Activated CD4-positive, alpha-beta T cell treated with anti-CD3 and anti-CD28 coated beads, Interleukin-2, amount 50 U/mL, for 24 hours (primary cell): ENCODE measurements around the gene ZBED4.
"Not testable (repeated sequence)": the region's sequence is repeated elsewhere in the genome, so short reads cannot be mapped to it uniquely, and the experiment has no call there.

ENCODE experiments used
- DNase-seq, 2 donors: peaks; one replicate each; pipeline ENCODE4 v3.0.0-alpha.2; 2020; ENCODE audit warnings: low read depth in 1 of 2, low spot score in 1 of 2

The ZBED4 gene

GRCh38 chr22:49850959-49851802 is 2.5 kb upstream of the ZBED4 start:
- no peak for DNase-seq

DNA sequence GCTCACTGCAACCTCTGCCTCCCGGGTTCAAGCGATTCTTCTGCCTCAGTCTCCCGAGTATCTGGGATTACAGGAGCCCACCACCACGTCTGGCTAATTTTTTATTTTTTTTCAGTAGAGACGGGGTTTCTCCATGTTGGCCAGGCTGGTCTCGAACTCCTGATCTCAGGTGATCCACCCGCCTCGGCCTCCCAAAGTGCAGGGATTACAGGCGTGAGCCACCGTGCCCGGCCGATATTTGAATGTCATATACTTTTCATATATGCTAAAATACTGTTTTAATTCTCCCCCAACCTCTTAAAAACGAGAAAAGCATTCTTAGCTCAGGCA is 1.1 kb upstream of the ZBED4 start:
- not testable (repeated sequence) for DNase-seq

- no peak for DNase-seq
Observed at GRCh38 chr22:49853981-49854831, 562 bp downstream of the ZBED4 start.

GRCh38 chr22:49855251-49855911 is 1.7 kb downstream of the ZBED4 start:
- DNase-seq = no peak

DNA sequence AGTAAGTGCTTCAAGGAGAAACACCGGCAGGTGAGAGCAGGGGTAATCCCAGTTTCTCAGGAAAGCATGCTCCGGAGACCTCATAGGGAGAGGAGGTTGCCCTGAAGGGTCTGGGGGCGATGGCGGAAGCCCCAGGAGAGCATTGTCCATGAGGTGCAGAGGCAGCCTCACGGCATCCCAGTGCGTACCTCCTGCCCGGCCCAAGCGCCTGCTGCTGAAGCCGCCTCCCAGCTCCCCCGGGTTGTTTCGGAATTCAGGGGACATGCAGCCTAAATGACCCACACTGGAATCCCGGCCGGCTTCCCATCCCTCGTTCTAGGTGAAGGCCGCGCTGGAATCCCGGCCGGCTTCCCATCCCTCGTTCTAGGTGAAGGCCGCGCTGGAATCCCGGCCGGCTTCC is 2.7 kb downstream of the ZBED4 start:
- no peak for DNase-seq

DNA sequence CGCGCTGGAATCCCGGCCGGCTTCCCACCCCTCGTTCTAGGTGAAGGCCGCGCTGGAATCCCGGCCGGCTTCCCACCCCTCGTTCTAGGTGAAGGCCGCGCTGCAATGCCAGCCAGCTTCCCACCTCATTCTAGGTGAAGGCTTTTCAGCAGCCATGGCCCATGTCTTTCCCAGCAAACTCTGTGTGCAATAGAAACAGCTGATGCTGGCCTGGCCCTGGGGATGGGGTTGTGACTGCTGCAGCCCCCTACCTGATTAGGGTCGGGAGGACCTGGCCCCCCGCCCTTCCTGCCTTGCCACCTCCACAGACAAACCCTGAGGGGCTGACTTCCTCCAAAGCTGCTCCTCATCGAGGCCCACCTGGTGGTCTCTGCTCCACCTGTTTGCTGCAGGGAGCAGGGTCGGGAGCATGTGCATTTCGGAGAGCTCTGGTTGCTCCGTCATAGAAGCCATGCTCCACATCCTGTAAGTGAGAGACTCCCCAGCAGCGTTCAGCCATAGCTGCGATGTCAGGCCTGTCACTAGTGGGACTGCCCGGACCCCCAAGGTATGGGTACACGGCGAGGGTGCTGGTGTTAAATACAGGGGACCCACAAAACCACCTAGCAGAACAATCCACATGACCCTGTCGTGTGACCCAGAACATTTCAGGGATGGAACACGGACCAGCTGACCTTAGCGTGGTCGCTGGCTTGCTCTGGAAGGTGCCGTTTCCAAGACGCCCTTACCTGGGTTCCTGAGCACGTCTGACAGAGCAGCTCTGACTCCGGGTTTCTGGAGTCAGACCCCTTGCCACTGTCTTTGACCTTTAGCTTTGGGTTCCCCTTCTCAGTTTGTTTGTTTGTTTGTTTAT is 3.3 kb downstream of the ZBED4 start:
- no peak for DNase-seq

DNA sequence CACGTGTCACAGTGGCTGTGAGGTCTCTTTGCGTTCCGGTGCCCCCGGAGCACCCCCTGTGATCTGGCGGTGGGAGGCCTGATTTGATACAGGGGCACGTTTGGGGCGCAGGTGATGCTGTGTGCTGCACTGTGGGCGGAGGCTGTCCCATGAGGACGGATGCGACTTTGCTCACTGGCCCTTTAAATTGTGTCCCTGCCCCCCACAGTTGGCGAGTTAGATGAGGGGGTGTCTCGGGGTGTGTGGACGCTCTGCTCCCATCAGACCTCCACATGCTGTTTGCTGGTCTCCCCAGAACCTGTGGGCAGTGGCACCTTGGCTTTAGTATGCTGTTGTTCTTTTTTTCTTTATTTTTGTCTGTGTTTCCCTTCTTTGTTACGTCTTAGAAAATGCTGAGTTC is 5.2 kb downstream of the ZBED4 start:
- DNase-seq = no peak

DNA sequence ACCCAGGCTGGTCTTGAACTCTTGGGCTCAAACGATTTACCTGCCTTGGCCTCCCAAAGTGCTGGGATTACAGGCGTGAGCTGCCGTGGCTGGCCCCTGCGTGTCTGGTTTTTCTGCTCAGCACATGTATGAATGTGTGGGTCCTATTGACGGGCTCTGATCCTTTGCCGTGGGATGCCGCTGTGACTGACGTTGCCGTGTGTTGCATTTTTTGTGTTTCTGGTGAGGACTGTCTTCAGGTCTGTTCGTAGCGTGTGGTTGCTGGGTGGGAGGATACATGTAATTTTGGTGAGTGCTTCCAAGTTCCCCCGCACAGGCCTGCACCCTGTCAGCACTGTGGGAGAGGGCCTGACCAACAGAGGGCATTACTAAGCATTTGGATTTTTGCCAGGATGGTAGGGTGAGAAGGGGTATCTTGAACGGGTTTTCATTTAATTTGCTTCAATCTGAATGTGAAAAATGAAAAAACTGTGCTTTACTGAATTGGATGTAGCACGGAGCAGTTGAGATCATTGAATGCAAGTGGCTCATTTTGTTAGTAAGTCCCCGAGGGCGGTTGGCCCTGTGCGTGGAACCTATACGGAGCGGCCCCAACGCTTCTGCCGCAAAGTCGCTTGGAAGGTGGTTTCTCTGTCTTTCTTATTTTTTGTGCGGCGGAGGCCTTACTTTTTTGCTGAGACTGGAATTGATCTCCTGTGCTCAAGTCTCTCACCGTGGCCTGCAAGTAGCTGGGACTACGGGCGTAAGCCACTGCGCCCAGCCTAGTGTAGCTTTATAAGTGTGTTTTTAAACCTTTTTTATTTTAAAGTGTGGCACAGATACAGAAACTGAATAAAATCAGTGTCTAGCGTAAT is 8.2 kb downstream of the ZBED4 start:
- no peak for DNase-seq

- DNase-seq = no peak
Observed at GRCh38 chr22:49862496-49862776, 8.8 kb downstream of the ZBED4 start.

DNA sequence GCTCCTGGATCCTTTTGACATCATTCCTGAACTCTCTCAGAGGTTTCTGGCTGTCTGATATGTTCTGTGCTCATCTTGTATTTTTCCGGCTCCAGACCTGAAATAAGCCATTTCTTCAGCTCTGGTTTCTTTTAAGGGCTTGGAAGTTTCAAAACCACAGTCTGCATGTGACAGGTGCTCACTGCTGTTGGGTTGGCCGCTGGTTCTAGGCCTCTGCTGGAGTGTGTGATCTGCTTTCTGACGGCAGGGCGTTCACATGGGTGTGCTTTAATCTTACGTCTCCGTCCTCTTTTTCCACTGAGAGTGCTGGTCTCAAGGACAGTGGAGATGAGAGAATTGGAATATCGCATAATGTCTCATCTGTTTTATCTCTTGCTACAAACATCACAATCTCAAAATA is 10.3 kb downstream of the ZBED4 start:
- DNase-seq = no peak

DNA sequence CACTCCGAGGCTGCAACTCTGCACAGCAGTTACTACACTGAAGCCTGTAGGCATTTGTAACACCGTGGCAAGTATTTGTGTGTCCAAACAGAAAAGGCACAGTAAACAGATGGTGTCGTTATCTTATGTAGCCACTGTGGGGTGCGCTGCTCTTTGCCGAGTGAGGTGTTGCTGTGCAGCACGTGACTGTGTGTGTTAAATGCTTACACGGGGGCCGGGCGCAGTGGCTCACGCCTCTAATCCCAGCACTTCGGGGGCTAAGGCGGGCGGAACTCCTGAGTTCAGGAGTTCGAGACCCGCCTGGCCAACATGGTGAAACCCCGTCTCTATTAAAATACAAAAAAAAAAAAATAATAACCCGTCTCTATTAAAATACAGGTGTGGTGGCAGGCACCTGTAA is 11.5 kb downstream of the ZBED4 start:
- DNase-seq = no peak

- DNase-seq = no peak
Observed at GRCh38 chr22:49866134-49866533, 12.5 kb downstream of the ZBED4 start.

DNA sequence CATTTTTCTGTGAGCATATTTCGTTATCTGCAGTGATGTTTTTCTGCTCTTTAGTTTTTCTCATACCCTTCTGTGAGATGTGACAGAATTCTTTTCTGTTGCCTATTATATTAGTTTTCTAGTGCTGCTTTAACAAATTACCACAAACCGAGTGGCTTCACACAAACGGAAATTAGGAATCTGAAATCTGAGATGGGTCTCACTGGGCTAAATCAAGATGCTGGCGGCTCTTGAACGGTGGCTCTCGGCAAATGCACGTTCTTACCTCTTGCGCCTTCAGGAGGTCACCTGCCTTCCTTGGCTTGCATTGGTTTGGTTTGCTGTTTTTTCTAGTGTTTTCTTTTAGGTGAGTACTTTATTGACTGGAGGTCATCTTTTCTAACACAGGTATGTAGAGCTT is 13.0 kb downstream of the ZBED4 start:
- DNase-seq = no peak

DNA sequence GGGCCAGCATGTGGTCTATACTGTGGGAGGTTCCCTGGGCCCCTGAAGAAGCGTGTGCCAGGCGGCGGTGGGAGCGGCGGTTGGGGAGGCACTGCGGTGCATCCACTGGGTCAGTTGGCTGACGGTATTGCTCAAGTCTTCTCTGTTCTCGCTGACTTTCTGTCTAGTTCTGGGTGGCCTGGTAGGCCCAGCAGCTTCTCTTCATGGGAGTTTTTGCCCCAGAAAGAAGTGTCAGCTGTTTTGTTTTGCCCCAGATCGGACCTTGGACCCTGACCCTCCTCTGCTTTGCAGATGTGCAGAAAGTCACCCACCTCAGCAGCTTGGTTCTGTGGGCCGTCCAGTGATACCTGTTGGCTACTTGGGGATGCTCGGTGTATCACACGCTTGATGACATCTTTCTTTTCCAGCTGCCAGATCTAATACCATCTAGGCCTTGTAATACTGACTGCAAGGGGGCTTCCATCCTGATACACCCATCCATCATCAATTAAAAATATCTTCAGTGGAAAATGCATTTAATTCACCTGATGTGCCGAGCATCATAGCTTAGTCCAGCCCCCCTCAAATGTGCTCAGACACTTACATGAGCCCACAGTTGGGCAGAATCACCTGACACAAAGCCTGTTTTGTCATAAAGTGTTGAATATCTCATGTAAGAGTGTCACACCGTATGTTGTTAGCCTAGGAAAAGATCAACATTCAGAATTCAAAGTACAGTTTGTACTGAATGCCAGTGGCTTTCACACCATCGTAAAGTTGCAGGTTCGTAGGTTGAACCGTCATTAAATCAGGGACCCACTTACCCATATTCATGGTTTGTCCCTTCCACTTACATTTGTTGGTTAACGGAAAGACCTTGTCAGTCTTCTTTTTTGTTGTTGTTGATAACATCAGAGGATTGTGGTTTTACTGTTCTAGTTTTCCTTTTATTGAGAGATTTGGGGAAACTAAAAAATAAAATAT is 13.9 kb downstream of the ZBED4 start:
- DNase-seq = no peak

DNA sequence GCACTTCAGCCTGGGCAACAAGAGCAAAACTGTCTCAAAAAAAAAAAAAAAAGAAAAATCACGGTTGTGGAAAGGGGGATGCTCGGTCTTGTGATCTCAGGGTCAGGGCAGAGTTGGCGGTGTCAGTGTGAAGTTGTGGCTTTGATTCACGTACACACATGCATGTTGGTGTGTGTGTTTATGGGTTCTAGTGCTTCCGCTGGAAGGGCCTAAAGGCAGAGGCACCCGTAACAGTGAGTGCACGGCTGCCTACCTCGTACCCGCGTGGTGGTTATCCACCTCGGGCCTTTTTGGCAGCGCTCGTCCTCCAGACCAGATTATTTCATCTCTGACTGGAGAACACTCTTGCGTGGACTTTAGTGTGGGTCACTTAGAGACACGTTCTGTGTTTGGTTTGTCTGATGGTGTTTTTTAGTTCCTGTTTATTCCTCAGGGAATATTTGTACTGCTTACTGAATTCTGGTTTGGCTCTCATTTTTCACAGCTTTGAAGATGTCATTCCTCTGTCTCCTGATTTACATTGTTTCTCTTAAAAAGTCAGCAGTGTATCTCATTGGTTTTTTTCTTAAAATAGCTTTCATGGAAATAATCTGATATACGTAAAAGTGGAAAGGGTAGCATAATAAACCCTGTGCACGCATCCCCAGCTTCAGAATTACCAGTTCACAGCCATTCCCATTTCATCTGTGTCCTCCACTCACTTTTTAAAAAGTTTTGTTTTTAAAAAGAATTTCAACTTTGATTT is 15.6 kb downstream of the ZBED4 start:
- no peak for DNase-seq

DNA sequence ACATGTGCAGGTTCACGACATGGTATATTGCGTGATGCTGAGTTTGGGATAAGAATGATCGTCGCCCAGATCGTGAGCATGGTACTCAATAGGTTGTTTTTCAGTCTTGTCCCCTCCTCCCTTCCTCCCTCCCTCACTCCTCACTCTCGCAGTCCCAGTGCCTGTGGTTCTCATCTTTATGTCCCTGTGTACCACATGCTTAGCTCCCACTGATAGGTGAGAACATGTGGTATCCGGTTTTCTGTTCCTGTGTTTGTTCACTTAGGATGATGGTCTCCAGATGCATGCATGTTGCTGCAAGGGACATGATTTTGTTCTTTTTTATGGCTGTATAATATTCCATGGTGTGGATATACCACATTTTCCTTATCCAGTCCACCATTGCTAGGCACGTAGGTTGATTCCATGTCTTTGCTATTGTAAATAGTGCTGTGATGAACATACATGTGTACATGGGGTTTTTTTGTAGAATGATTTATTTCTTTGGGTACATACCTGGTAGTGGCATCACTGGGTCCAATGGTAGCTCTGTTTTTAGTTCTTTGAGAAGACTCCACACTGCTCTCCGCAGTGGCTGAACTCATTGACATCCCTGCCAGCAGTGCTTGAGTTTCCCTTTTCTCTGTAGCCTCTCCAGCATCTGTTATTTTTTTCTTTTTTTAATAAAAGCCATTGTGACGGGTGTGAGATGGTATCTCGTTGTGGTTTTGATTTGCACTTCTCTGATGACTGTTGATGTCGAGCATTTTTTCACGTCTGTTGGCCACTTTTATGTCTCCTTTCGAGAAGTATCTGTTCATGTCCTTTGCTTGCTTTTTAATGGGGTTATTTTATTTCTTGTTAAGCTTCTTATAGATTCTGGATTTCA is 16.4 kb downstream of the ZBED4 start:
- DNase-seq = no peak

GRCh38 chr22:49871482-49871881 is 17.8 kb downstream of the ZBED4 start:
- no peak for DNase-seq

DNA sequence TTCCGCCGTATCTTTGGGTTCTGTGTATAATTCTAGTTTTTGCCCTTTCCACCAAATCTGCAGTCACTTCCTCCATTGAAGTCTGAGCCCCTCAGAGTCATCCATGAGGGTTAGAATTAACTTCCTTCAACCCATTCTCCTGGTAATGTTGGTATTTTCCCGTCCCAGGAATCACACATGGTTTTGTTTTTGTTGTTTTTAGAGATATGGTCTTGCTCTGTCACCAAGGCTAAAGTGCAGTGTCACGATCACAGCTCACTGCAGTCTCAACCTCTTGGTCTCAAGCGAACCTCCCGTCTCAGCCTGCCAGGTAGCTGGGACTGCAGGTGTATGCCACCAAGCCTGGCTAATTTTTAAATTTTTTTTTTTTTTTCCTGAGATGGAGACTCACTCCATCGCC is 18.7 kb downstream of the ZBED4 start:
- no peak for DNase-seq
